Osteocyte (in vitro differentiated cells): ENCODE results near the gene DARS1. TPM values are rescaled to one million over a fixed set of nuclear protein-coding genes. Genes with fewer than 3 reads are reported as not detected.

Source experiments
- DNase-seq: peaks from one replicate; pipeline ENCODE4 v3.0.0; 2021; ENCODE audit warnings: mixed read lengths; ENCODE audit not compliant: unreplicated experiment; ENCODE audit errors: extremely low spot score
- H3K27ac Mint-ChIP-seq: one replicate; pipeline ENCODE4 v1.8.0; 2021; ENCODE audit warnings: mild to moderate bottlenecking, mixed read lengths; ENCODE audit not compliant: unreplicated experiment
- H3K27me3 Mint-ChIP-seq: one replicate; pipeline ENCODE4 v1.8.0; 2021; ENCODE audit warnings: mixed read lengths; ENCODE audit not compliant: unreplicated experiment
- H3K36me3 Mint-ChIP-seq: one replicate; pipeline ENCODE4 v1.8.0; 2021; ENCODE audit warnings: mixed read lengths; ENCODE audit not compliant: unreplicated experiment
- H3K4me1 Mint-ChIP-seq: one replicate; pipeline ENCODE4 v1.8.0; 2021; ENCODE audit warnings: mixed read lengths; ENCODE audit not compliant: unreplicated experiment
- H3K4me3 Mint-ChIP-seq: one replicate; pipeline ENCODE4 v1.8.0; 2021; ENCODE audit warnings: mild to moderate bottlenecking, moderate library complexity, mixed read lengths; ENCODE audit not compliant: unreplicated experiment
- H3K9me3 Mint-ChIP-seq: one replicate; pipeline ENCODE4 v1.8.0; 2021; ENCODE audit warnings: mixed read lengths; ENCODE audit not compliant: unreplicated experiment
- CTCF ChIP-seq: fragments of 200-600 bp; sonication (generic); IDR thresholded peaks from 2 replicates; pipeline ENCODE4 v1.5.0; 2021; ENCODE audit warnings: antibody characterized with exemption, mild to moderate bottlenecking, moderate library complexity
- total RNA-seq: library from RNA; stranded (reverse); gene quantifications from 2 replicates; pipeline ENCODE4 v1.2.1, GENCODE V29; 2021

Gene DARS1
- total RNA-seq, 1 donor from 2014 or later, result 48.3 TPM

GRCh38 chr2:135876066-135876711 lies 109.2 kb downstream of the DARS1 start, which contains the start of gene MCM6:
Gene MCM6 (minus strand): TSS chr2:135876443. CDS start chr2:135876365, 78 bp downstream.
- TF ChIP-seq CTCF, result no peak
- no peaks in the 10 kb centered on the region for H3K9me3 Mint-ChIP-seq
- DNase-seq, result peak; percentile 100
- peak within 1 kb of the TSS; percentile 92 for H3K27ac Mint-ChIP-seq
- peaks cover 3% of the 10 kb centered on the region for H3K27me3 Mint-ChIP-seq
- H3K4me1 Mint-ChIP-seq, result peaks cover 26% of the 10 kb centered on the region
- H3K4me3 Mint-ChIP-seq, result peak within 1 kb of the TSS; percentile 85
- peaks cover 7% of the 10 kb centered on the region for H3K36me3 Mint-ChIP-seq

DNA sequence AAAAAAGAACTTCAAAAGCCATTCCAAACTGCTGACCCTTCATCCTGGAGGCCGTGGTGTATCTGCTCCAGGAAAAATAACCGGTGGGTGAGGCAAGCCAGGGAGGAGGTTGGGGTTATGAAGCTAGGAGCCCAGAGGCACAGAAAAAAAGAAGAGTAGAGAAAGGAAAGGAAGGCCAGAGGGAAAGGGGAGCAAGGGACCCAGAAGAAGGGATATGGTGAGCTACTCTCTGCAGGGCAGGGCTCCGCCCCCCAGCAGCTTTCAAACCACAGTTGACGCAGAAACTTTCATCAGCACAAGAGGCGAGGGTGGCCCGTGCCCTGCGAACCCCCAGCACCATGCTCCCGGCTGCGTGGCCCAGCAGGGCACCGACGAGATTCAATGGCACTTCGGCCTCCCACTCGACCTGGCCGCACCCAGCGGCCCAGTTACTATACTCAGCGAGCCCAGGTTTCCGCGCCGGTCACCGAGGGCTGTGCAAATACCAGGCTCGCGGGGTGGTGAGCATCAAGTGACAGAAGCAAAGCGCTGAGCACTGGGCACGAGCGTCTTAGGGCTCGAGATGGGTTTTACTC lies 109.8 kb downstream of the DARS1 start:
- Mint-ChIP-seq H3K36me3 (peaks cover 11% of the 10 kb centered on the region), H3K27ac (peak overlapping the region; percentile 92), H3K9me3 (no peaks in the 10 kb centered on the region), H3K4me3 (peak overlapping the region; percentile 85), H3K27me3 (peaks cover 3% of the 10 kb centered on the region), H3K4me1 (peaks cover 26% of the 10 kb centered on the region)
- TF ChIP-seq CTCF, result no peak
- no peak for DNase-seq

GRCh38 chr2:135874777-135875365 lies 110.6 kb downstream of the DARS1 start:
- Mint-ChIP-seq H3K4me3 (peak overlapping the region; percentile 85), H3K9me3 (no peaks in the 10 kb centered on the region), H3K27me3 (peaks cover 3% of the 10 kb centered on the region), H3K27ac (peak overlapping the region; percentile 59), H3K36me3 (peaks cover 15% of the 10 kb centered on the region), H3K4me1 (peaks cover 26% of the 10 kb centered on the region)
- DNase-seq, result no peak
- no peak for TF ChIP-seq CTCF

GRCh38 chr2:135870571-135870970 lies 114.9 kb downstream of the DARS1 start:
- TF ChIP-seq CTCF, result no peak
- Mint-ChIP-seq H3K4me1 (peaks cover 22% of the 10 kb centered on the region), H3K9me3 (no peaks in the 10 kb centered on the region), H3K4me3 (no peak overlapping the region), H3K27me3 (no peaks in the 10 kb centered on the region), H3K27ac (no peak overlapping the region), H3K36me3 (peaks cover 35% of the 10 kb centered on the region)
- no peak for DNase-seq

DNA sequence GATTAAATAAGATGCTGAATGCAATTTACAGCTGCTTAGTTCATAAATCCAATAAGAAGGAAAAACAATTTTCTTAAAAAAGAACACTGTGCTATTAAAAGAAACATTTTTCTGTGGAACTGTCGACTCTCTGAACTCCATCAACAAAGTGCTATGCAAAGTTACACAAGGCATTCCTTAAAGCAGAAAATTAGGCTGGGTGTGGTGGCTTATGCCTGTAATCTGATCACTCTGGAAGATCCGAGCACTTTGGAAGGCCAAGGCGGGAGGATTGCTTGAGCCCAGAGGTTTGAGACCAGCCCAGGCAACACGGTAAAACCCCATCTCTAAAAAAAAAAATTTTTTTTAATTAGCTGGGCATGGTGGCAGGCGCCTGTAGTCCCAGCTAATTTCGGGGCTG lies 122.2 kb downstream of the DARS1 start:
- DNase-seq, result no peak
- H3K36me3 Mint-ChIP-seq, result peaks cover 25% of the 10 kb centered on the region
- no peak overlapping the region for H3K4me3 Mint-ChIP-seq
- no peaks in the 10 kb centered on the region for H3K9me3 Mint-ChIP-seq
- H3K4me1 Mint-ChIP-seq, result peaks cover 10% of the 10 kb centered on the region
- H3K27ac Mint-ChIP-seq, result peak overlapping the region; percentile 53
- no peak for TF ChIP-seq CTCF
- H3K27me3 Mint-ChIP-seq, result no peaks in the 10 kb centered on the region
